DND-41 (cell line): Measurements from ENCODE around the gene FBLN1.

Experiments
- CTCF ChIP-seq: IDR thresholded peaks from 2 replicates; pipeline ENCODE4 v1.5.1; 2012; ENCODE audit warnings: borderline replicate concordance, low read length, moderate library complexity, mild to moderate bottlenecking; ENCODE audit not compliant: poor library complexity, severe bottlenecking; ENCODE audit errors: extremely low read depth
- EZH2 ChIP-seq: IDR thresholded peaks from 3 replicates; pipeline ENCODE4 v1.6.1; 2012; ENCODE audit warnings: borderline replicate concordance, low read depth, mild to moderate bottlenecking, moderate library complexity, low read length, inconsistent platforms; ENCODE audit not compliant: severe bottlenecking

DNA sequence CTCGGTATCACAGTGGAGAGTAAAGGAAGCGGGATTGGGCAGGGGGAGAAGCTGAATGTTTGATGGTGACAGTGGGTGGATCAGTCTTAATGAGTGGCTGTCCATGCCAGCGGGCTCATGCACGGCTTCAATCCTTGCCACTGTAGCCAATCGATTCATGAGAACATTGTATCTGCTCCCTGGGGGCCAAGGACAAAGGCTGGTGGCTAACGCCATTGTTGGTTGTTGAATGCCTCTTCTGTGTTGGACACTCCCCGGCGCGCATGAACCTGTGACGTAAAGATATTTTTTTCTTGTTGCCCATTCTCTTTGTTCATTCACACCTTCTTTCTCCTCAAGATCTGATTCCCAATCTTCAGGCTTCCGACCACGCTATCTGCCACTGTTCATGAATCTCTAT is 148.0 kb downstream of the FBLN1 start:
- TF ChIP-seq CTCF (no peak), EZH2 (no peak)
